ENCODE data around the gene WDR18. TPM values are rescaled to one million over a fixed set of nuclear protein-coding genes. Genes with fewer than 3 reads are reported as not detected.

WDR18 gene
- total RNA-seq, 6 experiments from 2014 or later: 47.5 to 55.8 (median 51.3) TPM

DNA sequence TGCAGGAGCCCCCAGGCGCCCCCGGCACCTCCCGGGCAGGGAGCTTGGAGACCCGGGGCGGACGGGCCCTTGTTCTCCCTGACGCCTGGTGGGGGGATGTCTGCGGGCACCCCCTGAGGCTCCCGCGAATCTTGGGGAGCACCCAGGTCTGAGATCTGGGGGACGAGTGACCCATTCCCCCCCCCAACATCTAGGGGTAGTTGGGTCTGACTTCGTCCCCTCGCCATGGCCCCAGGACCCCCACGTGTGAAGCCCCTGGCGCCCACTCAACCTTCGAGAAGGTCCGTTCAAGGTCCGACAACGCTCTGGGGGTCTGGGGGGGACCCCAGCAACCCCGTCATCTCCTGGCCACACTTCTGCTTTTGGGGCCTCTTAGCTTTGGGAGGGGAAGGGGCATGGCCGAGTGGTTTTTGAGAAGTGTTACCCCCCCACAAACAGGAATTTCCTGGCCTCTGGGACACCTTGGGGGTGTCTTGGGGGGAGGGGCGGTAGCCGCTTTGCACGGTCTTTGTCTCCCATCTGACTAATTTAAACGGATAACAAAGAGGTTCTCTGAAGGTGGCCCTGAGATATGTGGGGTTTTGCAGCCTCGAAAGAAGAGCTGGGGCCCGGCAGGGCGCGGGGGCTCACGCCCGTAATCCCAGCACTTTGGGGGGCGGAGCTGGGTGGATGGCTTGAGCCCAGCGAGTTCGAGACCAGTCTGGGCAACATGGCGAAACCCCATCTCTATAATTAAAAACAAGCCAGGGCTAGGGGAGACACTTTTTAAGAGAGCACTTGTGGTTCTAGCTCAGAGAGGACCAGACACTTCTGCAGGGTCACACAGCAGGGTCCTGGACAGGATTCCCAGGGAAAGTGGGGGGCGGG, 42.9 kb downstream of the WDR18 start:
- TF ChIP-seq, protein P1, sequence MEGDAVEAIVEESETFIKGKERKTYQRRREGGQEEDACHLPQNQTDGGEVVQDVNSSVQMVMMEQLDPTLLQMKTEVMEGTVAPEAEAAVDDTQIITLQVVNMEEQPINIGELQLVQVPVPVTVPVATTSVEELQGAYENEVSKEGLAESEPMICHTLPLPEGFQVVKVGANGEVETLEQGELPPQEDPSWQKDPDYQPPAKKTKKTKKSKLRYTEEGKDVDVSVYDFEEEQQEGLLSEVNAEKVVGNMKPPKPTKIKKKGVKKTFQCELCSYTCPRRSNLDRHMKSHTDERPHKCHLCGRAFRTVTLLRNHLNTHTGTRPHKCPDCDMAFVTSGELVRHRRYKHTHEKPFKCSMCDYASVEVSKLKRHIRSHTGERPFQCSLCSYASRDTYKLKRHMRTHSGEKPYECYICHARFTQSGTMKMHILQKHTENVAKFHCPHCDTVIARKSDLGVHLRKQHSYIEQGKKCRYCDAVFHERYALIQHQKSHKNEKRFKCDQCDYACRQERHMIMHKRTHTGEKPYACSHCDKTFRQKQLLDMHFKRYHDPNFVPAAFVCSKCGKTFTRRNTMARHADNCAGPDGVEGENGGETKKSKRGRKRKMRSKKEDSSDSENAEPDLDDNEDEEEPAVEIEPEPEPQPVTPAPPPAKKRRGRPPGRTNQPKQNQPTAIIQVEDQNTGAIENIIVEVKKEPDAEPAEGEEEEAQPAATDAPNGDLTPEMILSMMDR (IDR thresholded peaks at IDR 0.05): no peak
- DNase-seq: no peak
- peaks cover 6% of the 10 kb centered on the region for H3K36me3 Mint-ChIP-seq (ENCODE audit: low read depth)
- H3K9me3 Mint-ChIP-seq: no peaks in the 10 kb centered on the region
- peaks cover 18% of the 10 kb centered on the region for H3K4me1 Mint-ChIP-seq (ENCODE audit: low read depth)
- H3K27ac Mint-ChIP-seq: peak overlapping the region; percentile 87
- H3K27me3 Mint-ChIP-seq (ENCODE audit: insufficient read depth): peaks cover 9% of the 10 kb centered on the region; the same call in 1 of the 2 replicates
- H3K4me3 Mint-ChIP-seq: peak overlapping the region; percentile 97

DNA sequence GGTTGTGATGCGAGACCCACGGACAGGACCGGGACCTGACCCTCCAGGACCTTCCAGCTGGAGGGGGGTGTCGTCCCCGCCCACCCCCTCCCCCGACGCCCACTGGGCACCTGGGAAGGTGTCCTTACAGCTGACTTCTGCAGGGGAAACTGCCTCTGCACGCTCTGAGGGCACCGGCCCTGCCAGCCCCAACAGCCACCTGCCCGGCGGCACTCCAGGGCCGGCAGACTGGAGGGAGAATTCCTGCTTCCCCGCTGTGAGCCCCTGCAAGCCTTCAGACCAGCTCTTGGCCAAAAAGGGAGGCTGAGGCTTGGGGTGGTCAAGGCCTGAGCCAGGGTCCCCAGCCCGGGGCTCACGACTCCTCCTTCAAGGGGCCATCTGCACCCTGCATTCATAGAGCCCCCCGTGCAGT, 43.5 kb downstream of the WDR18 start:
- Mint-ChIP-seq H3K9me3 (no peaks in the 10 kb centered on the region), H3K36me3 (ENCODE audit: low read depth) (peaks cover 6% of the 10 kb centered on the region), H3K4me1 (ENCODE audit: low read depth) (peaks cover 18% of the 10 kb centered on the region), H3K27ac (peak overlapping the region; percentile 87), H3K4me3 (peak overlapping the region; percentile 97), H3K27me3 (ENCODE audit: insufficient read depth) (peaks cover 9% of the 10 kb centered on the region; the same call in 1 of the 2 replicates)
- no peak for DNase-seq
- TF ChIP-seq, protein P1 (IDR thresholded peaks at IDR 0.05): no peak

DNA sequence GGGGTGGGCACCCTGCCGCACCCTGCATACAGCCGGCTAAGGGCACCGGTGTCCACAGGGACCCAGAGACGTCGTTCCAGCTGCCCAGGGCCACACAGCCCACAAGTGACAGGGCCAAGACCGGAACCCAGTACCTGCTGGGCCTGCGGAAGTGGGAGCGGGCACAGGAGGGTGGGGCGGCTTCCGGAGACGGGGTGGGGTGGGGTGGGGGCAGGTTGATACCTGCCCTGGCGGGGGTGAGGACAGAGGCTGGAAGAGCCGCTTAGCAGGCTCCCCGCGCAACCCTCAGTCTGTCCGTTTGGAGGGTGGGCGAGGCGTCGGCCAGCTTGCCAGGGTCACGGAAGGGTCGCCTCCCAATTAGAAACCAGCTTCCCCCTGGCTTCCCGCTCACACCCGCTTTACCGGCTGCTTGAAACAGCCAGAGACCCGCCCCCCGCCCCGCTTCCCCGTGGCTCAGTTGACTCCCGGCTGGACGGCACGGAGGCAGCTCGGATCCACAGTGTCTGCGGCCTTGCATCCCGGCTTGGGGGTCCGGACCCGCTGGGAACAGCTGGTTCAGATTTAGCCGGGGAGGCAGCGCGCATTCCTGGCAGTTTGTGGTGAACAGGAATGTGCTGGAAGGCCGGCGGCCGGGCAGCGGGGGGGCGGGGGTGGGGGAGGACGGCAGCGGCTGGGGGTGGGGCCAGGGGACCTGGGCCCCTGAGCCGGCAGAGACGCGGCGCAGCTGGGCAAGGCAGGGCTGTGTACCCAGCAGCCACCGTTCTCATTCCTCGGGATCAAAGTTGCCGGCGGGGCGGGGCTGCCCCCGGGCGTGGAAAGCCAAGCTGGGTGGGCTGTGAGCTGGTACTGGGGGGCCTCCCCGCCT, 44.1 kb downstream of the WDR18 start:
- Mint-ChIP-seq H3K4me3 (peak overlapping the region; percentile 97), H3K9me3 (no peaks in the 10 kb centered on the region), H3K27ac (peak overlapping the region; percentile 77), H3K27me3 (ENCODE audit: insufficient read depth) (peaks cover 10% of the 10 kb centered on the region; the same call in 1 of the 2 replicates), H3K4me1 (ENCODE audit: low read depth) (peaks cover 18% of the 10 kb centered on the region), H3K36me3 (ENCODE audit: low read depth) (peaks cover 6% of the 10 kb centered on the region)
- TF ChIP-seq, protein P1 (IDR thresholded peaks at IDR 0.05): no peak
- peak; percentile 92 for DNase-seq

DNA sequence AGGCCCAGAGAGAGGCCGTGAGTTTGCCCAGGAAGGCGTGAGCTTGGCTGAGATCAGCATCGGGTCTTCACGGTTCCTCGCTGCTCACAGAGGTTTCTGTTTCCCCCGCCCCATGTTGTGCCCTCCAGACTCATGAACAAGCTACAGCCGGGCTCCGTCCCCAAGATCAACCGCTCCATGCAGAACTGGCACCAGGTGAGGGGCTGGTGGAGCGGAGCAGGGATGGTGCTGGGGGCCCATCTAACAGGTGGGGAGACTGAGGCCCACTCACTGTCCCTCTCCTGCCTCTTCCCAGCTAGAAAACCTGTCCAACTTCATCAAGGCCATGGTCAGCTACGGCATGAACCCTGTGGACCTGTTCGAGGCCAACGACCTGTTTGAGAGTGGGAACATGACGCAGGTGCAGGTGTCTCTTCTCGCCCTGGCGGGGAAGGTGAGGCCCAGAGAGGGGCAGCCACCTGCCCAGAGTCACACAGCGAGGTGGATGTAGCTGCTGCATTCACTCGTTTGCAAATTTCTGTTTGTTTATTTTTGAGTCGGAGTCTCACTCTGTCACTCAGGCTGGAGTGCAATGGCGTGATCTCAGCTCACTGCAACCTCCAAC, 48.2 kb downstream of the WDR18 start:
- Mint-ChIP-seq H3K27me3 (ENCODE audit: insufficient read depth) (peaks cover 11% of the 10 kb centered on the region; the same call in 1 of the 2 replicates), H3K4me3 (no peak overlapping the region; the same call in 1 of the 2 replicates), H3K27ac (no peak overlapping the region), H3K9me3 (no peaks in the 10 kb centered on the region), H3K36me3 (ENCODE audit: low read depth) (peaks cover 4% of the 10 kb centered on the region), H3K4me1 (ENCODE audit: low read depth) (peaks cover 13% of the 10 kb centered on the region)
- TF ChIP-seq, protein P1 (IDR thresholded peaks at IDR 0.05): no peak
- DNase-seq: no peak

DNA sequence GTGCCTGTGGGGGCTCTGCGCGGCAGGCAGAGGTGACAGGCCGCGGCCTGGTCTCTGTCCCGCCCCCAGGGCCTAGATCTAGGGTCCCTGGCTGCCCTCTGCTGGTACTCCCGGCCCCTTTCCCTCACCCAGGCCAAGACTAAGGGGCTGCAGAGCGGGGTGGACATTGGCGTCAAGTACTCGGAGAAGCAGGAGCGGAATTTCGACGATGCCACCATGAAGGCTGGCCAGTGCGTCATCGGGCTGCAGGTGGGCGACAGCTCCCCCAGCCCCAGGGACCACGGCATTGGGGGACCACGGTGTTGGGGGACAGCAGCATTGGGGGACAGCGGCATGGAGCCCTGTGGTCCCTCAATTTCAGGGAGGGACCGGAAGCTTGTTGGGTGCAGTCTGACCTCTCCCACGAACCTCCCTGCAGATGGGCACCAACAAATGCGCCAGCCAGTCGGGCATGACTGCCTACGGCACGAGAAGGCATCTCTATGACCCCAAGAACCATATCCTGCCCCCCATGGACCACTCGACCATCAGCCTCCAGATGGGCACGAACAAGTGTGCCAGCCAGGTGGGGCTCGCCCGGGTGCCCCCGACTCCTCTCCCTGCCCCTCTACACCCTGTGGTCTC, 52.0 kb downstream of the WDR18 start:
- TF ChIP-seq, protein P1 (IDR thresholded peaks at IDR 0.05): peak; percentile 2; the same call in 1 of the 2 replicates
- DNase-seq: no peak
- Mint-ChIP-seq H3K4me1 (ENCODE audit: low read depth) (peaks cover 33% of the 10 kb centered on the region), H3K9me3 (peaks cover 6% of the 10 kb centered on the region; the same call in 1 of the 2 replicates), H3K27me3 (ENCODE audit: insufficient read depth) (peaks cover 29% of the 10 kb centered on the region), H3K27ac (no peak overlapping the region), H3K36me3 (ENCODE audit: low read depth) (peaks cover 10% of the 10 kb centered on the region), H3K4me3 (no peak overlapping the region)

Data from HFFc6 (cell line).